ENCODE results near the gene SRM.
"Not testable (repeated sequence)": the region's sequence is repeated elsewhere in the genome, so short reads cannot be mapped to it uniquely, and the experiment has no call there.

The SRM gene

DNA sequence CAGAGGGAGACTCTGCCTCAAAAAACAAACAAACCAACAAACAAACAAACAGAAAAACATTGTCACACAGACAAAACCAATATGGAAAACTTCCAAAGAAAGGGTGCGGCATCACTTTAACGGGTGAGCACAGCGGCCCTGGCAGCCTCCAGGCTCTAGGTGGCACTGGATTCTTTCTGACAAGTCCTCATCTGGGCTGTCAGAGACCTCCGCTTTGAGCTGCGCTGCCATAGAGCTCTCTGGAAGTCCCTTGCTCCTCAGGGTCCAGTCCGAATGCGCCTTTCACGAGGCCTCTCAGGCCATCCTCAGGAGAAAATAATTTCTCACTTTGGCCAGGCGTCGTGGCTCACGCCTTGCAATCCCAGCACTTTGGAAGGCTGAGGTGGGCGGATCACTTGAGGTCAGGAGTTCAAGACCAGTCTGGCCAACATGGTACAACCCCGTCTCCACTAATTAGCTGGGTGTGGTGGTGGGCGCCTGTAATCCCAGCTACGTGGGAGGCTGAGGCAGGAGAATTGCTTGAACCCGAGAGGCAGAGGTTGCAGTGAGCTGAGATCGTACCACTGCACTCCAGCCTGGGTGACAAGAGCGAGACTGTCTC, 4.2 kb upstream of the SRM start:
- not testable (repeated sequence) for DNase-seq

DNA sequence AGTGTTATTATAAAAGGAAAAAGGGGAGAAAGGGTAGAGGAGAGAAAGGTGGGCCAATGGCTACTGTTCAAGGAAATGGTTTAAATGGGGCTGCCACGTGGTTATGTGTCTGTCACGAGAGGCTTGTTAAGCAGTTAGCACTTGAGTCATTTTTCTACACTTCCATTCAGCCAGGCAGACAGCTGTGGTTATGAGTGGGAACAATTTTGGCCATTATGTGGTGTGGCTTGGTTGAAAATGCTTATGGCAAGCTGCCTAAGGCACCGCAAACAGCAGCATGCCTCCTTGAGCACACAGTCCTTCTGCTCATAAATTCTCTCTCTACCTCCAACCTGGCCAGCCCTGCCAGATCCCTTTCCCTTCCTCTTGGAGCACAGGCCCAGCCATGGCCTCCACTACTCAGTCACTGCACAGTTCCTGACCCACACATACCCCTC, 3.2 kb upstream of the SRM start:
- no peak for DNase-seq

DNA sequence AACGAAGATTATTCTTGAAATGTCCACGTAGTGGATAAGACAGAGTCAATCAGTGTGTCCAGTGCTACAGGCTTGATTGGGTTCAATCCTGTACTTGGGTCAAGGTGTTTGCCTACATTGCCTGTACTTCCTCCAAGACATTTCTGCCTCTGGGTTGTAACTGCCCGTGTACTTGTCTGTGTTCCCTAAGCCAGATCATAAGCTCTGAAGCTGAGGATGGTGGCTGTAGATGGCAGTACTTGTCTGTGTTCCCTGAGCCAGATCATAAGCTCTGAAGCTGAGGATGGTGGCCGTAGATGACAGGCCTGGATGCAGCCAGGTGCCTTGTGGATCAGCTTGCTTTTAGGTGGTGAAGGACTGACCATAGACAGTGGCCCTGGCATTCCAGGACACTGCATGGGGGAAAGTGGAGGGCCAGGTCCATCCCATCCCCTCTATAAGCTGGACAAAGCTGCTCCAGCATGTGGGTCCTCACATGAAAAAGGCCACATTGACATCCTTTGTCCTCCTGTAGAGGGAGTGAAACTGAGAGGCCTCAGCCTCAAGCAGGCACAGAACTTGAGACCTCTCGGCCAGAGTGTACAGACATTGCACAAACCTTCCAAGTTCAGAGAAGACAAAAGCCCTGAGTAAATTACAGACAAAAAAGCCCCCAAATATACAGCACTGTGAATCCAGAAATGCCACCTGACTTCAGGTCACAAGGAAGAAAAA, 2.0 kb upstream of the SRM start:
- no peak for DNase-seq

DNA sequence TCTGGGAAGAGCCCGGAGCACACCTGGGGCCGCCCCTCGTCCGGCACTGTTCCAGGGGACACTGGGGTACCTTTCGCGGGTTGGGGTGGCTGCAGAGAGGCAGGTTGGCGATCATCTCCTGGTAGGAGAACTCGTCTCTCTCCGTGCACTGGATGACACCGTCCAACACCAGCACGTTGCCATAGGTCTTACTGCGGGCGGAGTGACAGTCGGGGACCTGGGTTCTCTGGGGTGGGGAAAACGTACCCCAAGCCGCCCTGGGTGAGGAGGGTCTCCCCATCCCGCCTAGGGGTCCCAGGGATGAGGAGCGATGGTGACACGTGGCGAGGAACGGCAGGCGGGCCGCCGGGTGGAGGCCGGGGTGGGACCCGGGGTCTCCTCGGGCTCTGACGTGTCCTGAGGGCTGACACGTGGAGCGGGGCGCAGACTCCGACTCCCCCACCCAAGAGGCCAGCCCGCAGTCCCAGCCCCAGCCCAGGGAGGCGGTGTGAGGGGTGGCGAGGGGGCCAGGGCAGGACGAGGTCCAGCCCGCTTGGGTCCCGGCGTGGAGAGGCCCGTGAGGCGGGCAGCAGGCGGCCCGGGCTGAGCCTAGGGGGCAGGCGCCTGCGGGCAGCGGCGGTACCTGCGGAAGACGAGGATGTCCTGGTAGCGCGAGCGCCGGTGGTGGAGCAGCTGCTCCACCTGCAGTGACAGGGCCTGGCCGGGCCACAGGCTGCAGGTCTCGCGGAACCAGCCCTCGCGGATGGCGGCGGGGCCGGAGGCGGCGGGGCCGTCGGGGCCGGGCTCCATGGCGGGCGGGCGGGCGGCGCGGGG, 457 bp downstream of the SRM start:
- DNase-seq = no peak

DNA sequence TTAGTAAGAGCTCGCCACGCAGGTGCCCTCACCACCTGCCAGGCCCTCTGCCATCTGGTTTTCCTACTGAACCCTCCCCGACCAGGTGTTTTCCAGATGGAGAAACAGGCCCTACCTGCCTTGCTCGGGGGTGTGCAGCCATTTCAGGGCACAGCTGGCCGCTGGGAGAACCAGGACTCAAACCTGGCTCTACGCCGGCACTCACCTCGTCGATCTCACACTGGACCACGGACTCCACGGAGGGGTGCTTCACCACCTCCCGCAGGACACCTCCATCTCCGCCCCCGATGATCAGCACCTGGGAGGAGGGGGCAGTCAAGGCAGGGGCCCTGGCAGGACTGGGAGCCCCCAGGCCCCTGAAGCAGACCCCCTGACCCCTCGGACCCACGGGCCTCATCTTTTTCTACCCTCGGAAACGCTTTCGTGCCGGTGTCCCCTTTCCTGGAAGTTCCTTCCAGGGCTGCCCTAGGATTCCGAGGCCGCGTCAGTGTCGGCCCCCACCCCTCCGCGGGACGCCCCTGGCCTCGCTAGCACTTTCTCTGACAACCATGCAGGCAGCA, 1.1 kb downstream of the SRM start:
- no peak for DNase-seq

DNA sequence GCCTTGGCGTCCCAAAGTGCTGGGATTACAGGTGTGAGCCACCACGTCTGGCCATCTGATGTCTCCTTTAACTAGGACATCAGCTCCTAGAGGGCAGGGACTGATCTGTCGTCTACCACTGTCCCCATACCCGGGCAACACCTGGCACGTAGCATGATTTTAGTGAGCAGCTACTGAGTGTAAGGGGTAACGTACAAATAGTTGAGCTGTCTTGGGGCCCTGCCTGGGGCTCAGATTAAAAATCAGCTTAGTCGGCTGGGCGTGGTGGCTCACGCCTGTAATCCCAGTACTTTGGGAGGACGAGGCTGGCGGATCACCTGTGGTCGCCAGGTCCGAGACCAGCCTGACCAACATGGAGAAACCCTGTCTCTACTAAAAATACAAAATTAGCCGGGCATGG, 1.8 kb downstream of the SRM start:
- DNase-seq = no peak

DNA sequence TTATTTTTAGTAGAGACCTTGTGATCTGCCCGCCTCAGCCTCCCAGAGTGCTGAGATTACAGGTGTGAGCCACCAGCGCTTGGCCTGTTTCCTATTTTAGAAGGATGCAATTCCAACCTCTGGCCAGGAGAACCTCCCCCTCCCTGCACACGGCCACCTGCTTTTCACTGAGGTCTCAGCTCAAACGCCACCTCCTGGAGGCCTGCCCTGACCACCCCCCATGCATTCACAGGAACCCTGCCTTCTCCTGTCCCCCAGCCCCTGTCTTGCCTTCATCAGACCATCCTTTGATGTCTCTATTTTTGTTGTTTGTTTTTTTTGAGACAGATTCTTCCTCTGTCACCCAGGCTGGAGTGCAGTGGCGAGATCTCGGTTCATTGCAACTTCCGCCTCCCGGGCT, 2.3 kb downstream of the SRM start:
- DNase-seq = no peak

DNA sequence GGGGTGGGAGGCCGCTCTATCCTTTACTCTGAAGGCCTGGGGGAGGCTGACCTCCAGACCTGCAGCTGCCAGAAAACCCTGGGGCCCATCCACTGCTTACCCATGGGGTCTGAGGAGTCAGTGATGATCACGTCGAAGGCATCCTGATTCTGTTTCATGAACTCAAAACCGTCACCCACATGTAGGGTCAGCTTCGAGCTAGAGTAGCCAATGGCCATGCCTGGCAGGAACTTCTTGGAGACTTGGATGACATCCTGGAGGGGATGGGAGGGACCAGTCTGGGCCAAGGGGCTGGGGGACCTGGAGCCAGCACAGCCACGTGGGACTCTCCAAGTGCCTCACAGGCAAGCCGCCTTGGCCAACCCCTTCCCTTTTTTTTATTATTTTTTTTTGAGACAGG, 3.3 kb downstream of the SRM start:
- no peak for DNase-seq

DNA sequence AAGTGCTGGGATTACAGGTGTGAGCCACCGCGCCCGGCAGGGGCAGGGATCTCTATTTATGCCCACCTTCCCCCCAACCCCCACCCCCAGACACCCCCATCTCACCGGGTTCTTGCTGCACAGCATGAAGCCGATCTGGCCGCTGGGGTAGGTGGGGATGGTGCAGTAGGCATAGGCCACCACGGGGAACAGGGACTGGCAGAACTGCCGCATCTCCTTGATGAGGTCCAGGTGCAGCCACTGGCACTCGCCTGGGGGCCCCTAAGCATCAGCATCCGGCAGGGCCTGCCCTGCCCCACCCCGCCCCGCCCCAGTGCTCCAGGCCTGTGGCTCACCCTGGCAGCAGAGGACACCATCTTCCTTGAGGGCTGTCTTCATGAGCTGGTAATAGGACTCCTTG, 4.1 kb downstream of the SRM start:
- DNase-seq = no peak

DNA sequence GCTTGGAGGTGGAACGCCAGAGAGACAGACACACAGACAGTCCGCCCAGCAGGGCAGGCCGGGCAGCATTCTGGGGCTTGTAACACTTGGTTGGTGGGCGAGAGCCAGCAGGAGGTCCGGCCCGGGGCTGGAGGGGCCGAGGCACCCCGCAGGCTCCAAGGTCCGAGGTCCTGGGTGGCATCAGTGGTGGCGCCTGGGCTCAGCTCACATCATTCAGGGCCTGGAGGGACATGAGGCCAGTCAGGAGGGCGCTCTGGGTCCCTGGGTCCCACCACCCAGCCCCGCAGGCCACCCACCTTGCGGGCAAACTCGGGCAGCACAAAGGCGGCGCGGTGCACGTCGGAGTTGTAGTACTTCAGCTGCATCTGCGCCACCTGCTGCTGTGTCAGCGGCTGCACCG, 5.2 kb downstream of the SRM start:
- no peak for DNase-seq

DNA sequence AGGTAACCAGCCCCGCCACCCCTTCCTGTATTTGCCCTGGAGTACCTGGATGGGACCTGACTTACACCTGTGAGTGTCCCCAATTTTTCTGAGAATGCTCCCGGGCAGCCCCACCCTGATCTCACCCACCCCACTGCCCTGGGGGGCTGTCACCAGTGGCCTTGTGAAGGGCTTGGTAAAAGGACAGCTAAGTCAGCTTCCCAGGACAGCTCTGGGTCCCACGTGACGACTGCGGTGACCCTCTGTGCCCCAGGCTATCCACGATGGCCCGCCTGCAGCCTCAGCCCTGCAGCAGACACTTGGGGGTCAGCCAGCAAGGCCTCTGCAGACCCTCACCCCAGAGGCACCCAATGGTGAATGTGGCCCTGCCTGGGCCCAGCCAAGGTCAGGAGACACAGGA, 5.6 kb downstream of the SRM start:
- DNase-seq = no peak

DNA sequence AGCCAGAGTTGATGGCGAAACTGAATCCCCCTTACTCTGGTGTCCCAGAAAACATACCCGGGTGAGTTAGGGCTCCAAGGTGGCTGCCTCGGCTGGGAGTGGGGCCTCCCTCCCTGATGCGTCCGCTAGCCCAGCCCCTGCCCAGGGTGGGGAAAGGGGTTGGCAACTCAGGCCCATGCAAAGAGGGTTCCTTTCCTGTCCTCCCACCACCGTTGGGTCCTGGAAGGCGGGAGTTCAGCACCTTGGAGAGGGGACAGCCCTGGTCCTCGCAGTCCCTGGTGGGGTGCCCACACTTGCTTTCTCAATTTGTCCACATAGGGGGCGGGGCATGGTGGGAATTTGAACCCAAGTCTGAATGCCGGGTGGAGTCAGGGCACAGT, 6.1 kb downstream of the SRM start:
- DNase-seq = no peak

DNA sequence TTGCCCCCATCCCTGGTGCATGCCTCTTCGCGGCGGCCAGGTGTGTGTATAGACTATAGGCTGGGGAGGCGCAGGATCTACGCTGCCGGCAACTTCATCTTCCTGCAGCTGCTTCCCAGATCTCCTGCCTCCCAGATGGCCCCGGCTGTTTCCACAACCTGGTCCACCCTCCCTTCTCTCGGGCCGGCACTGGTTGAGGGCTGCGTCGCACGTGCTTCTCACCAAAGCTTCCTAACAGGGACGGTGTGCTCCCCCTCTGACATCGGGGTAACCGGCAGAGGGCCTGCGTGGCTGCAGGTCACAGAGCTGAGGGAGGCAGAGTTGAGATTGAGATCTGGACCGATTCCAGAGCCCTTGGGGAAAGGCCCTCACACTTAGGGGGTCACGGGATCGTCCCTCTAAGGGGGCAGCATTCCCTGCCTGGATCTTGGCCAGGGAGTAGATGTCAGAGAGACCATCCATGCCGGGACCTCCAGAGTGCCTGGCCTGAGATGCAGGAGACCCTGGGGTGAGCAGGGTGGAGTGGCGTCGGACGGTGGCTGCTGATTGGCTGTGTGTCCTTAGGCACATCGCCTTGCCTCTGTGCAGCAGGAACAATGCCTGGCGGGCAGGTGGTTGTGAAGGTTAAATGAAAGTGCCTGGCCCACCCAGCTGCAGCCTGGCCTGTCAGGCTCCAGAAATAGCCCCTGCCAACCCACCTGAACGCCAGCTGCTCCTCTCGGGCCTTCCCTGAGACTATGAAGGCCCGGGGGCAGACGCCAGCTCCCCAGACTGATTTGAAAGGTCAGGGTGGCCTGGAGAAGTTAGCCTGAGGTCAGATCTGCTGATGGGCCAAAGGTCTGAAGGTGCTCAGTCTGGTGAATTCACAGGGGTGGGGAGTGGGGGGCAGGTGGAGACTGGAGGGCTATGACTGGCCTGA, 6.7 kb downstream of the SRM start:
- no peak for DNase-seq

DNA sequence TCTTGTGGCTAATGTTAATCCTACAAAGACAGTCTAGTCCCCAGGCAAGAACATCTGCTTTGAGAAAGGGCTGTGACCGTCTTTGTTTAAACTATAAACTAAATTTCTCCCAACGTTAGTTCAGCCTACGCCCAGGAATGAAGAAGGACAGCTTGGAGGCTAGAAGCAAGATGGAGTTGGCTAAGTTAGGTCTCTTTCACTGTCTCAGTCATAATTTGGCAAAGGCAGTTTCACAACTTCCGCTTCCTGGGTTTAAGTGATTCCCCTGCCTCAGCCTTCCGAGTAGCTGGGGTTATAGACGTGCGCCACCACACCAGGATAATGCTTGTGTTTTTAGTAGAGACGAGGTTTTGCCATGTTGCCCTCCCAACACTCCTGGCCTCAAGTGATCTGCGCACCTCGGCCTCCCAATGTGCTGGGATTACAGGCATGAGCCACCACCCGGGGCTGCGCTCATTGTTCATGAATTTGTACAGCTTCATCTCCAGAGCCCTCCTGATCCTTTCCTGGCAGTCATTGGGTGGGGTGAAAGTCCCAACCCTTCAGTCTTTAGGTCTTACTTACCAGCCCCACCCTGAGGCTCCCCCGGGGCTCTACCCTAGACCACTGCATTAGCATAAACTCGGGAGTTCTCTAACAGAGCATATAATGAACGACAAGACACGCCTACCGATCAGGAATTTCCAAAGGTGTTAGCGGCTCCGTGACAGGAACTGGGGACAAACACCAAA, 7.9 kb downstream of the SRM start:
- DNase-seq = no peak

DNA sequence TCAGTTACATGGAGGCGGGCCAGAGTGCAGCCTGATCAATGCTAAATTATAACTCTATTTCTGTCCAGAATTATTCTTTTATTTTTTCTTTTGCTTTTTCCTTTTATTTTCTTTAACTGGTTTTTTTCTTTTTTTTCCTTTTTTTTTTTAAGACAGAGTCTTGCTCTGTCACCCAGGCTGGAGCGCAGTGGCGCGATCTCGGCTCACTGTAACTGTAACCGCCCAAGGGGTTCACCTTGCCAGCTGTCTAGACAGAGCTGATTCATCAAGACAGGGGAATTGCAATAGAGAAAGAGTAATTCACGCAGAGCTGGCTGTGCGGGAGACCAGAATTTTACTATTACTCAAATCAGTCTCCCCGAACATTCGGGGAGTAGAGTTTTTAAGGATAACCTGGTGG, 8.7 kb downstream of the SRM start:
- not testable (repeated sequence) for DNase-seq

DNA sequence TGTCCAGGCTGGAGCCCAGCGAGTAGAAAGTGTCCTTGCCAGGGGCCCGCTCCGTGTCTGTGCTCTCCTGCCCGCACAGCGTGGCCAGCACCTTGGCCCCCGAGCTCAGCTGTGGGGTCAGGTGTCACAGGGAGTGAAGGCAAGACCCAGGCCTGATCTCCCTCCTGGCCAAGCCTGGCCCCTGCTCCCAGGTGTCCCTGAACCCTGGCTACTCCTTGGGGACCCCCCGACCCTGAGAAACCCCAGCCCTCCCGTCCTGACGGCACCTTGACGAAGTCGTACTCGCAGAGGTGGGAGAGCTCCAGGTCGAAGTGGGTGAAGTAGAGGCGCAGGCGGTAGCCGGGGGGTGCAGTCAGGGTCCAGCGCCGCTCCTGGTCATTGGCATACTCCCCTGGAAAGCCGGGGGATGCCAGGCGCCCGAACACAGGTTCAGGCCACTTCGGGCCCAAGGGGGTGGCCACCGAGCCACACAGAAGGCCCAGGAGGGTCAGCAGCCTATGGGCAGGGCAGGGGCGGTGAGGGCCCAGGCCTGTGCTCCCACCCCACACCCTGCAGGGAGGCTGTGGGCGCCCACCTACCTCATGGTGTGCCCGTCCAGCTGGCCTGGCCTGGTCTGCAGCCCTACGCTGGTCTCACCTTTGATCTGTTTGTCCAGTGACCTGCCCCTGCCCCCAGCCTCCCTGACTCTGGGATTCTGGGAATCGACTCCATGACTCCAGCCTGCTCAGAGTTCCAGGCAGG, 13.0 kb downstream of the SRM start, which contains the start of gene MASP2:
Gene MASP2, minus strand, starts transcription at position 615 of the 741 bp plus-strand sequence. Its CDS starts 32 bp downstream, at position 583.
- DNase-seq = no peak

DNA sequence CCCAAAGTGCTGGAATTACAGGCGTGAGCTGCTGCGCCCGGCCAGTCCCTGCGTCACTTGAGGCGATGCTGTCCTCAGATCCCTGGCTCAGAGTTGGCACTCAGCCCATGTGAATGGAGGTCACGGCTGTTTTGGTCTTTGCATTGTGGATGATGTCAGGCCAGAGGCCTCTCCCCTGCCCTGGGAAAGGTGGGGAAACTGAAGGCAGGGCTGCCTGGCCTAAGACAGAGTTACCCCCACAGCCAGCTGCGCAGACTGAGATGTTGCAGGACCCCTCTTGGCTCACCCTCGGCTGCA, 13.6 kb downstream of the SRM start:
- DNase-seq = no peak

DNA sequence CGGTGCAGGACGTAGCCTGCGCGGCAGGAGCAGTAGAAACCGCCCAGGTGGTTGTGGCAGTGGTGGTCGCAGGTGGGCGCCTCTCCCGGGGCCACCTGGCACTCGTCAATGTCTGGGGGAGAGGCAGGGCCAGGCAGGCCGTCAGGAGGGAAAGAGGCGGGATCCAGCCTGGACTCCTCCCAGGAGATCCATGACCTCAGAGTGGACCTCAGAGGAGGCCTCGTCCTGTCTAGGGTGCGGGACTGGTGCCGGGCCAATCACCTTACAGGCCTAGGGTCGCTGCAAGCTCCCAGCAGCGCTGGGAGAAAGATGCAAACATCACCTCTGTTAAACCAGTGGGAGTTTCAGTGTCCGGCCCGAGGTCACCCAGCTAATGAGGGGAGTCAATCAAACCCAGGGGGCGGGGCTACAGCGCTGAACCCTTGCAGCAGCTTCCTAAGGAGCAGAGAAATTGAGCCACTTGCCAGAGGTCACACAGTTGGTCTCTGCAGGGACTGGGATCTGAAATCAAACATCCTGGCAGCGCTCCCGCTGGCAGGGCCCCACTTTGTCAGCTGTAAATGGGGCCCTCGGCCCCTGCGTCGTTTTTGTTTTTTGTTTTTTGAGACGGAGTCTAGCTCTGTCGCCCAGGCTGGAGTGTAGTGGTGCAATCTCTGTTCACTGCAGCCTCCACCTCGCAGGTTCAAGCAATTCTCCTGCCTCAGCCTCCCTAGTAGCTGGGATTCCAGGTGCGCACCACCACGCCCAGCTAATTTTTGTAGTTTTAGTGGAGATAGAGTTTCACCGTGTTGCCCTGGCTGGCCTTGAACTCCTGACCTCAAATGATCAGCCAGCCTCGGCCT, 14.2 kb downstream of the SRM start:
- no peak for DNase-seq

DNA sequence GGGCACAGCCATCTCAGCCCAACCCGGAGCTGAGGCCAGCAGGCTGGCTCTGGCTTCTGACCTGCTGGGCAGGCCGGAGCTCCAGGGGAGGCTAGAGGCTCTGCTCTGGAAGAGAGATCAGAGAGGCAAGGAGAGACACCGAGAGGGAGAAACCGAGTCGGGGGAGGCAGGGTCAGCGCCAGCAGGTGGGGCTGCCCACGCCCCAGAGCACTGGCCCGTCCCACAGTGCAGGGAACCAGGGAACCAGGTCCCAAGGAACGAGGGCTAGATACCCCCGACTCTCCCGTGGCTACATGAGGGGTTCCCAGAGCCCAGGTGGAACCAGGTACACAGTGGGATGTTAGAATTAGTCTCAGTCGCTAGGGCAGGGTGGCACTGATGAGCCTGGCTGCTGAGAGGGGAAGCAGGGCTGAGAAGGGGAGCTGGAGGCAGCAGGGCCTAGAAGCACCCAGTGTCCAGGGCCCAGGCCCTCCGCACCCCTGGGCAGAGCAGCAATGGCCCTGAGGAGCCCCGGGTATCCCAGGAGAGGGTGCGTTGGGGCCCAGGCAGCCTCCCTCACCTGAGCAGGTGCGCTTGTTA, 14.9 kb downstream of the SRM start:
- no peak for DNase-seq

All from activated CD4-positive, alpha-beta T cell treated with anti-CD3 and anti-CD28 coated beads for 1 hour (primary cell).